Measurements from ENCODE around the gene SMAD6. TPM values are rescaled to one million over a fixed set of nuclear protein-coding genes. Genes with fewer than 3 reads are reported as not detected.
"Not testable (repeated sequence)": the region's sequence is repeated elsewhere in the genome, so short reads cannot be mapped to it uniquely, and the experiment has no call there.

The SMAD6 gene
- total RNA-seq, 1 donor from 2014 or later: 17.4 TPM

- DNase-seq (ENCODE audit: low spot score): no peak
Measured at GRCh38 chr15:66742286-66742685, 40.2 kb downstream of the SMAD6 start.

- no peak for DNase-seq (ENCODE audit: low spot score)
Measured at GRCh38 chr15:66743204-66743603, 41.2 kb downstream of the SMAD6 start.

GRCh38 chr15:66743703-66744536 lies 41.9 kb downstream of the SMAD6 start:
- DNase-seq (ENCODE audit: low spot score): no peak

DNA sequence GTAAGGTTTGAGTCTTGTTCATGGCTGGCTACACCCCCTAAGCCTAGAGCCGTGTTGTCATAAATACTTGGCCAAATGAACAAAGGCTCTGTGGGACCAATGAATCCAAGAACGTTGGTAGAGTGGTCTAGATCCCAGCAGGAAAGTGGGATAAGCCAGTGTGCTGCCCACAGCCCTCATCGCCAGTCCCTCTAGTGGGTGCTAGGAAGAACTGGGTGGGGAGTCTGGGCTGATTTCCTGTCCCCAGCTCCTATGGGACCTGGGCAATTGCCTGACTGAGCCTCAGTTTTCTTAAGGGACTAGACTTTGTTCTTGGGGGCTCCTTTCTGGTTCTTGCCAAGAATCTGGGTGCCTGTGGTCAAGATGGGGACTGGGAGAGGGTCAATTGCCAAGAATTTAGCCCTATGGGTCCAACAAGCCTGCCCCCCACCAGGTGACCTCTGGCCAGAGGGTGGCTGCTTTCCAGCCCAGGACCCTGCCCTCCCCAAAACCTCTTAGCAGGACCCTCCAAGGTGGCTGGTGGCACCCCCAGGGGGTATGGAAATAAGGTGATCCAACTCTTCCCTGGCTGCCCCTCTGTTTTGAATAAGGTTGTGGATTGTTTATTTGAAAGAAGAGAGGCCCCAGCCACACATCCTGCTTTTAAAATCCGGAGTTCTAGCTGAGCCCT lies 42.7 kb downstream of the SMAD6 start:
- no peak for DNase-seq (ENCODE audit: low spot score)

DNA sequence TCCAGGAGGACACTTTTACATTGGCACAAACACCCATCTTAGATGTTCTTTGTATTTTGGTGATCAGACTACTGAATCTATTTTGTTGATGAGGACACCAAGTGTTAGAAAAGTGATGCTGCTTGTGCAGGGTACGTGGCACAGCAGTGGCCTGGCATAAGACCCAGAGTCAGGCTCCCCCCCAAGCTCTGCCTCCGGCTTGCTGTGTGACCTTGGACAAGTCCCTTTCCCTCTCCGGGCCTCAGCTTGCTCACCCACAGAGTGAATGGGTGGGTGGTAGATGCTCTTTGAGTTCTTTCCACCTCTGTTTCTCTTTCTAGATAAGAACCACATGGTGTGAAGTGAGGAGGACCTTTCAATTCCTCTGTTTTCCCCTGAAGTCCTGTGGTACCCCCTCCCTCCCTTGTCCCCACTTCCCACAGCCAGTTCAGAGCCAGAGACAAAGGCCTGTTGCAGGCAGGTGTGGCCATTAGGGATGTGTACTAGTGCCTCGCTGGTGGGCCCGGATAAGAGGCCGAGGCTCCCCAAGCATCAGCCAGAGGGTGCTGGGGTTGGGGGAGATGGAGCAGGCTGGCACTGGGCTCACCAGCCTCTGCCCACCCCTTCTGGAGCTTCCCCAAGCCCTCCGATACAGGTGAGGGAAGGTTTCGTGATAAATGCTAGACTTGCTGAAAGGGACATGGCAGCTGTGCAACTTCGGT lies 43.6 kb downstream of the SMAD6 start:
- no peak for DNase-seq (ENCODE audit: low spot score)

DNA sequence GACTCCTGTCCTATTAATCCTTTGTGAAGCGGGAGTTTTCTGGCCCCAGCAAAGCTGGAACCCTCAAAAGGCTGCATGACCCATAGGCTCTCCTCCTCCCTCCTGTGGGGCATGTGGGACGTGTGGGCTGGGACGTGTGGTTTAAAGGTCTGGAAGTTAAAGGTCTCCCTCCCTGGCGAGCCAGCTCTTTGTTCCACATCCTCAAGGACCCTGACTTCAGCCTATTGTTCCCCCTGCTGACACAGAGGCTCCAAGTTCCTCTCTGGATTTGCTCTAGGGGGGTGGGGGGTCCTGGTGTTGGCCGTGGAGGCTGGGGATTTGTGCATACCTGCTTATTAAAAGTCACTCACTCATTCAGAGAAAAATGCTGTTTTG lies 44.2 kb downstream of the SMAD6 start:
- DNase-seq (ENCODE audit: low spot score): no peak

- no peak for DNase-seq (ENCODE audit: low spot score)
Measured at GRCh38 chr15:66747223-66747622, 45.2 kb downstream of the SMAD6 start.

DNA sequence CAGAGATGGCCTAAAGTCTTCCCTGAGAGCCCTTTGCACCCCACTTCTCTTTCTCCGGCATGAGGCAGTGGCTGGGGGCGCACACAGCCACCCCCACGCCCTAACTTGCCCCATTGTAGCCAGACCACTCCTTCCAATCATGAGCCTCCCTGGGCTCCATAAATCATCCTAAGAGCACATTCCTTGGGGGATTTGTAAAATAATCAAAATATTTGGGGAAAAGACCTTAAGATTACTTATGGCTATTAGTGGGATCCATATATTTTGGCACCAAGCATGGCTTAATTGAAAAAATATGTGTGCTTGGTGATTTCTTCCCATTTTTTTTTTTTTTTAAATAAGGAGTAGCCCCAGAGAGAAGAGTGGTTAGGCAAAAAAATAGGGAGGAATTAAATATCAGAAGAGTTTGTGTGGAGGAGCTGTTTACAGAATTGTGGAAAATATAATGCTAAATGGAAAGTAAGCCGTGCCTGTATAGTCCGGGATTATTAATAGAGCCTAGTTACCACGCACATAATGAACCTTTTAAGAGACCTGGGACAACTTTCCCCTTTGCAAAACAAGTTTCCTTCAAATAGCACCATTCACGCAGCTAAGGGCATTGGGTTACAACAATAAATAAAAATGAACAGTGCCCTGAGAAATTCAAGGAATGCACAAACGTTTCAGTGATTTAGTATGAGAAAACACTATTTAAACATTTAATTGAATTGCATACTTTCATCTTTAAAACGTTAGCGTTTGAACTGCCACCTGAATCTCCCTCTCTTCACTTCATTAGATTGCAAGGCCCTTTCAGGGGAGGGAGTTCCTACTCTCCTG lies 46.1 kb downstream of the SMAD6 start:
- no peak for DNase-seq (ENCODE audit: low spot score)

DNA sequence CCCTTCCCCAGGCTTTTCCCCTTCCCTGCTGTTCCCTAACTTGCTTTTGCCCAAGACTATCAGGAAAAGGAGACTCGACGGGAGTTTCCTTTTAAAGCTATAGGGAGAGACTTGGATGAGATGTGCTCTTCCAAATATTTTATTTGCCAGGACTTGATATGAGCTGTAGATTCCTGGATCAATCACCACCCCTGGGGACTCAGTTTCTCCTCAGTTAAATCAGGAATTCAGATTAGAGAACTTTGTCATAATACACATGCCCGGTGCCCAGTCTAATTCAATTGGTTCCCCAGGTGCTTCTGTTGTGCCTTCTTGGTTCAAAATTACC lies 46.6 kb downstream of the SMAD6 start:
- DNase-seq (ENCODE audit: low spot score): no peak

DNA sequence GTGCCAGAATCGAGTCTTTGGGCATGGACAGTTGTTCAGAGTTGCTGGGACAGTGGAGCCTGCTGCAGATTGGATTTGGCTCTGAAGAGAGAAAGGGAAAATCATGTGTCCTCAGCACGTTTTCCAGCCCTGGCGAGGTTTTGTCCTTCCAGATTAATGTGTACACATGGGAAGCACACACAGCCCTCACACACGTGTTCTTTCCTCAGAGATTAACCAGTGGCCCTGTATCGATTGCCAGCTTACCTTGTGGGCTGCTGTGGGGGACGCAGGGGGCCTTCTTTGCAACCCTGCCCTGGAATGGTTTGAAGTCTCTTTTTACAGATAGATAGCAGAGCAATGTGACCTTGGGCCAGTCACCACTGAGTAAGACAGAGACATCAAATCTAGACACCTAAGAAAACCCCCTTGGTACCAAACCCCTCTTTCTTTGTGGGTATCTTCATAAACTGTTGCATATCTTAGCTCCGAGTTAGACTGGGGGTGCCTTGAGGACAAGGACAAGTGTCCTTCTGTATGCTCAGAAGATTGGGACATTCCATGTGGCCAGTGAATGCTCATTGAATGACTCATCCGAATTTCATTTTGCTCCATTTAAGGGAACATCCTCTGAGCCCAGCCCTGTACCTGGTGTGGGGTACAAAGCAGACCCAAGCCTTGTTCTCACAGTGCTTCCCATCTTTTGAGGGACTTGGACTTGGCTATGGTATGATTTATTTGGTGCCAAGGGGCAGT lies 48.0 kb downstream of the SMAD6 start:
- no peak for DNase-seq (ENCODE audit: low spot score)

- DNase-seq (ENCODE audit: low spot score): no peak
Measured at GRCh38 chr15:66750609-66751008, 48.6 kb downstream of the SMAD6 start.

DNA sequence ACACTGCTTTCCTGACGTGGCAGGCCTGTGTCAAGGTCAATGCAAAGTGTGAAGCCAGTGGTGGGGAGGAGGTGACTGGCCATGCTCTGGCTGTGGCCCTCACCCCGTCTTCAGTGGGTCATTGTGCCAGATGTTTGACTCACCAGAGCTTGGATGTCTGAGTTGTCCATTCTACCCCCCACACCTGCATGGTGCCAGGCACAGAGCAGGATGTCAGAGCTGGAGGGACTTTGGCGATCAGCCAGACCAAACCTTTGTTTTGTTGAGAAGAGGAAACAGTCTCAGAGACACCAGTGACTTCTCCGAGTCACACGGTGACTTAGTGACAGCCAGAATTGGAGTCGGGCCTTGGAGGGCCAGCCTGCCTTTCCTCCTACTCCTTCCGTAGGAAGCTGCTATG lies 49.5 kb downstream of the SMAD6 start:
- DNase-seq (ENCODE audit: low spot score): no peak

DNA sequence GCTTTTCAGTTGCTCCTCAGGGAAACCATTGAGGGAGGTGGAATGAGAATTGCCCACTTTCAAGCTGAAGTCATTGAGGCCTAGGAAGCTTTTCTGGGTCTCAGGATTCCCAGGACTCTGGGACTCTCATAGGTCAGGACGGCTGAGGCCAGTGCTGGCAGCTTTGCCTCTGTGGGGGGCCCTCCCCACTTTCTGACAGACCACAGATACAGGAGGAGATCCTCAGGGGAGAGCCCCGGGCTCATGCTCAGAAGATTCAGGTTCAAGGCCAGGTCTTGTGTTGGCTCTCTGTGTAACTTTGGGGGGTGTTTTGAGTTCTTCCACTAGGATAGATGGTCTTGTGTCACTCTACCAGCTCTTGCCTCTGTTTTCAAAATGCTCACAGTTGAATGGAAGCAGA lies 50.0 kb downstream of the SMAD6 start:
- no peak for DNase-seq (ENCODE audit: low spot score)

- no peak for DNase-seq (ENCODE audit: low spot score)
Measured at GRCh38 chr15:66753687-66754377, 51.8 kb downstream of the SMAD6 start.

- DNase-seq (ENCODE audit: low spot score): no peak
Measured at GRCh38 chr15:66754789-66755188, 52.8 kb downstream of the SMAD6 start.

- DNase-seq (ENCODE audit: low spot score): no peak
Measured at GRCh38 chr15:66755298-66756068, 53.4 kb downstream of the SMAD6 start.

- no peak for DNase-seq (ENCODE audit: low spot score)
Measured at GRCh38 chr15:66756295-66756694, 54.3 kb downstream of the SMAD6 start.

DNA sequence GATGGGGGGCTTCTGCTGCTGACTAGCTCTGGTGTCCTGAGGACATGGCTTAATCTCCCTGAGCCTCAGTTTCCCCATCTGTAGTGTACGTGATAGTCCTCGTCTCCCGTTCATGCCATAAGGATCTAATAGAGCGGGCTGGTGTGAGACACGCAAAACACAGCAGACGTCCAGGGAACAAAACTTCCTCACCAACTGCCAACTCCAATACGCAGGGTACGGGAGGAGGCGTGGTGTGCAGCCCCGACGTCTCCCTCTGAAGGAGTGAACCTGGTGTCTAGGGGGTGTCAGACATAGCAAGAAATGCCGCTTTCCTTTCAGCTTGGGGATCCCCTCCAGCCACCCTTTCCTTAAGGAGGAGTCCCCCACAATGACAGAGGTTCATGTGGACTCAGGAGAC lies 55.0 kb downstream of the SMAD6 start:
- no peak for DNase-seq (ENCODE audit: low spot score)

GRCh38 chr15:66757521-66757920 lies 55.5 kb downstream of the SMAD6 start:
- DNase-seq (ENCODE audit: low spot score): no peak

DNA sequence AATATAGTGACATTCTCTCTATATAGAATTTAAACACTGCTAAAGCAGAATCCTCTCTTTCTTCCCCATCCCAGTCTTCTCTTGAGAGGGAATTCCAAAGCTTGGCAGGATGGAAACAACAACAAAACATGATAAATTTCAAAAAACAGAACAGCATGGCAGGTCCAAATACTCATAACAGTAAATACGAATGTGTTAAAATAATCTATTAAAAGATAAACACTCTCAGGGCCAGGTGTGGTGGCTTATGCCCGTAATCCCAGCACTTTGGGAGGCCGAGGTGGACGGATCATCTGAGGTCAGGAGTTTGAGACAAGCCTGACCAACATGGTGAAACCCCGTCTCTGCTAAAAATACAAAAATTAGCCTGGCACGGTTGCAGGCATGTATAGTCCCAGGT lies 56.2 kb downstream of the SMAD6 start:
- not testable (repeated sequence) for DNase-seq (ENCODE audit: low spot score)

Data from ureter (tissue), 1 donor.